OCI-LY3 (cell line): ENCODE measurements around the gene GZMM.
"Not testable (repeated sequence)": the region's sequence is repeated elsewhere in the genome, so short reads cannot be mapped to it uniquely, and the experiment has no call there.

ENCODE experiments used
- H2AFZ ChIP-seq: fragments of 200-600, 300-600 bp; shearing (Covaris generic); 2 replicates; pipeline ENCODE4 v1.6.0; 2014; ENCODE audit warnings: antibody characterized with exemption, low read depth, low read length
- H3K27ac ChIP-seq: fragments of 200-600, 300-600 bp; sonication (generic); 2 replicates; pipeline ENCODE4 v1.5.1; 2014; ENCODE audit warnings: mild to moderate bottlenecking, low read length, moderate library complexity, mixed read lengths
- H3K27me3 ChIP-seq: fragments of 200-600, 300-600 bp; sonication (generic); 2 replicates; pipeline ENCODE4 v1.6.1; 2014; ENCODE audit warnings: low read depth, low read length, mixed read lengths
- H3K36me3 ChIP-seq: fragments of 200-600, 300-600 bp; sonication (generic); replicated peaks from 2 replicates; pipeline ENCODE3; 2014; ENCODE audit warnings: low read depth, low read length, mixed read lengths
- H3K4me1 ChIP-seq: fragments of 300-600, 200-600 bp; sonication (generic); 2 replicates; pipeline ENCODE4 v1.6.1; 2014; ENCODE audit warnings: low read length, mixed read lengths
- H3K4me2 ChIP-seq: fragments of 200-600, 300-600 bp; sonication (generic); 2 replicates; pipeline ENCODE4 v1.6.1; 2014; ENCODE audit warnings: low read length, mixed read lengths
- H3K4me3 ChIP-seq: fragments of 300-600, 200-600 bp; sonication (generic); 2 replicates; pipeline ENCODE4 v1.5.1; 2014; ENCODE audit warnings: antibody characterized with exemption, mild to moderate bottlenecking, low read length, moderate library complexity
- H3K79me2 ChIP-seq: fragments of 300-600, 200-600 bp; shearing (Covaris generic); 2 replicates; pipeline ENCODE4 v1.6.1; 2014; ENCODE audit warnings: mild to moderate bottlenecking, low read length, mixed read lengths
- H3K9ac ChIP-seq: fragments of 300-600, 200-600 bp; shearing (Covaris generic); 2 replicates; pipeline ENCODE4 v1.6.0; 2014; ENCODE audit warnings: mild to moderate bottlenecking, low read length, moderate library complexity
- H3K9me3 ChIP-seq: fragments of 200-600, 300-600 bp; shearing (Covaris generic); 2 replicates; pipeline ENCODE4 v1.6.1; 2014; ENCODE audit warnings: low read length, mixed read lengths; ENCODE audit not compliant: insufficient read depth
- H4K20me1 ChIP-seq: fragments of 200-600, 300-600 bp; sonication (generic); 2 replicates; pipeline ENCODE4 v1.6.1; 2016; ENCODE audit warnings: low read length, mixed read lengths; ENCODE audit not compliant: insufficient read depth
- CTCF ChIP-seq: fragments of 200-600, 300-600 bp; sonication (generic); IDR thresholded peaks from 2 replicates; pipeline ENCODE4 v1.5.1; 2014; ENCODE audit warnings: antibody characterized with exemption, low read length, low read depth
- EZH2phosphoT487 ChIP-seq: fragments of 200-600 bp; shearing (Covaris generic); IDR thresholded peaks from 2 replicates; pipeline ENCODE4 v1.6.1; 2018; ENCODE audit warnings: antibody characterized with exemption, mixed run types, low read depth

GZMM gene

GRCh38 chr19:584240-585001, 40.6 kb downstream of the GZMM start:
- Histone ChIP-seq H3K27ac (no peak overlapping the region), H3K4me1 (no peaks in the 10 kb centered on the region), H3K27me3 (no peaks in the 10 kb centered on the region), H3K9ac (no peak overlapping the region), H3K36me3 (peaks cover 25% of the 10 kb centered on the region), H3K79me2 (peaks cover 11% of the 10 kb centered on the region), H3K4me3 (no peak overlapping the region), H3K9me3 (no peaks in the 10 kb centered on the region), H3K4me2 (no peak overlapping the region), H4K20me1 (peaks cover 27% of the 10 kb centered on the region), H2AFZ (no peak overlapping the region)
- TF ChIP-seq EZH2phosphoT487 = no peak
- peak; percentile 92 for TF ChIP-seq CTCF

- not testable (repeated sequence) for H3K9me3 ChIP-seq
- H3K36me3 ChIP-seq = peaks cover 18% of the 10 kb centered on the region
Measured at GRCh38 chr19:585146-585545, 41.3 kb downstream of the GZMM start.

GRCh38 chr19:585551-586110, 41.8 kb downstream of the GZMM start:
- no peak overlapping the region for H3K4me2 ChIP-seq
- H3K9me3 ChIP-seq = no peaks in the 10 kb centered on the region
- no peaks in the 10 kb centered on the region for H3K4me1 ChIP-seq
- H3K79me2 ChIP-seq = no peaks in the 10 kb centered on the region
- no peaks in the 10 kb centered on the region for H3K27me3 ChIP-seq
- H3K9ac ChIP-seq = no peak overlapping the region
- H3K4me3 ChIP-seq = no peak overlapping the region
- no peak overlapping the region for H2AFZ ChIP-seq
- H3K27ac ChIP-seq = no peak overlapping the region
- H4K20me1 ChIP-seq = peaks cover 16% of the 10 kb centered on the region
- TF ChIP-seq CTCF (no peak), EZH2phosphoT487 (no peak)
- peaks cover 17% of the 10 kb centered on the region for H3K36me3 ChIP-seq

More at GRCh38 chr19:585146-585545, 41.3 kb downstream of the GZMM start:
- H3K4me1 ChIP-seq, H3K27me3 ChIP-seq, H3K79me2 ChIP-seq, H3K27ac ChIP-seq, H3K4me3 ChIP-seq, H3K4me2 ChIP-seq, H2AFZ ChIP-seq, H3K9ac ChIP-seq: not testable (repeated sequence)
- peaks cover 20% of the 10 kb centered on the region for H4K20me1 ChIP-seq

GRCh38 chr19:588093-588740, 44.4 kb downstream of the GZMM start:
- Histone ChIP-seq H4K20me1 (peaks cover 16% of the 10 kb centered on the region), H2AFZ (no peak overlapping the region), H3K4me2 (0 out of 2 replicates have a peak overlapping the region, but pooled peaks have one; percentile 10), H3K27ac (no peak overlapping the region), H3K9ac (no peak overlapping the region), H3K27me3 (no peaks in the 10 kb centered on the region), H3K4me3 (no peak overlapping the region), H3K79me2 (no peaks in the 10 kb centered on the region), H3K9me3 (no peaks in the 10 kb centered on the region), H3K4me1 (no peaks in the 10 kb centered on the region), H3K36me3 (peaks cover 4% of the 10 kb centered on the region)
- TF ChIP-seq EZH2phosphoT487 = no peak
- peak; percentile 21; the same call in 1 of the 2 replicates for TF ChIP-seq CTCF
